ENCODE results near the gene MMD.

Gene MMD

GRCh38 chr17:55354010-55354409 is 67.6 kb downstream of the MMD start:
- no peak overlapping the region for H3K27ac ChIP-seq (ENCODE audit: low read depth, low read length)
- no peaks in the 10 kb centered on the region for H3K36me3 ChIP-seq (ENCODE audit: control insufficient read depth in 1 of 2, insufficient read depth in 2 of 2, low read length in 2 of 2)
- no peaks in the 10 kb centered on the region for H3K4me1 ChIP-seq (ENCODE audit: control insufficient read depth in 1 of 2, insufficient read depth in 2 of 2, low read length in 2 of 2)
- no peak overlapping the region for H3K4me3 ChIP-seq (ENCODE audit: low read depth in 1 of 2, low read length in 2 of 2)
- no peak overlapping the region for H3K9ac ChIP-seq (ENCODE audit: low read depth in 1 of 2, low read length in 2 of 2)
- no peaks in the 10 kb centered on the region for H3K27me3 ChIP-seq (ENCODE audit: control insufficient read depth in 1 of 2, insufficient read depth in 2 of 2, low read length in 2 of 2)
- no peaks in the 10 kb centered on the region for H3K9me3 ChIP-seq (ENCODE audit: control insufficient read depth in 1 of 2, low read length in 2 of 2)

GRCh38 chr17:55351226-55351625 is 70.4 kb downstream of the MMD start:
- H3K36me3 ChIP-seq (ENCODE audit: control insufficient read depth in 1 of 2, insufficient read depth in 2 of 2, low read length in 2 of 2) = no peaks in the 10 kb centered on the region
- no peaks in the 10 kb centered on the region for H3K9me3 ChIP-seq (ENCODE audit: control insufficient read depth in 1 of 2, low read length in 2 of 2)
- H3K4me1 ChIP-seq (ENCODE audit: control insufficient read depth in 1 of 2, insufficient read depth in 2 of 2, low read length in 2 of 2) = no peaks in the 10 kb centered on the region
- no peak overlapping the region for H3K4me3 ChIP-seq (ENCODE audit: low read depth in 1 of 2, low read length in 2 of 2)
- no peaks in the 10 kb centered on the region for H3K27me3 ChIP-seq (ENCODE audit: control insufficient read depth in 1 of 2, insufficient read depth in 2 of 2, low read length in 2 of 2)
- H3K27ac ChIP-seq (ENCODE audit: low read depth, low read length) = no peak overlapping the region
- H3K9ac ChIP-seq (ENCODE audit: low read depth in 1 of 2, low read length in 2 of 2) = no peak overlapping the region

- H3K4me1 ChIP-seq (ENCODE audit: control insufficient read depth in 1 of 2, insufficient read depth in 2 of 2, low read length in 2 of 2) = no peaks in the 10 kb centered on the region
Measured at GRCh38 chr17:55350825-55351205, 70.8 kb downstream of the MMD start.

GRCh38 chr17:55348749-55349354 is 72.8 kb downstream of the MMD start:
- Histone ChIP-seq H3K27ac (ENCODE audit: low read depth, low read length) (no peak overlapping the region), H3K9me3 (ENCODE audit: control insufficient read depth in 1 of 2, low read length in 2 of 2) (no peaks in the 10 kb centered on the region), H3K9ac (ENCODE audit: low read depth in 1 of 2, low read length in 2 of 2) (no peak overlapping the region), H3K4me3 (ENCODE audit: low read depth in 1 of 2, low read length in 2 of 2) (no peak overlapping the region), H3K36me3 (ENCODE audit: control insufficient read depth in 1 of 2, insufficient read depth in 2 of 2, low read length in 2 of 2) (no peaks in the 10 kb centered on the region), H3K27me3 (ENCODE audit: control insufficient read depth in 1 of 2, insufficient read depth in 2 of 2, low read length in 2 of 2) (no peaks in the 10 kb centered on the region), H3K4me1 (ENCODE audit: control insufficient read depth in 1 of 2, insufficient read depth in 2 of 2, low read length in 2 of 2) (no peaks in the 10 kb centered on the region)

More at GRCh38 chr17:55350825-55351205, 70.8 kb downstream of the MMD start:
- no peak overlapping the region for H3K4me3 ChIP-seq (ENCODE audit: low read depth in 1 of 2, low read length in 2 of 2)
- no peaks in the 10 kb centered on the region for H3K36me3 ChIP-seq (ENCODE audit: control insufficient read depth in 1 of 2, insufficient read depth in 2 of 2, low read length in 2 of 2)
- no peaks in the 10 kb centered on the region for H3K27me3 ChIP-seq (ENCODE audit: control insufficient read depth in 1 of 2, insufficient read depth in 2 of 2, low read length in 2 of 2)
- no peaks in the 10 kb centered on the region for H3K9me3 ChIP-seq (ENCODE audit: control insufficient read depth in 1 of 2, low read length in 2 of 2)
- no peak overlapping the region for H3K27ac ChIP-seq (ENCODE audit: low read depth, low read length)
- H3K9ac ChIP-seq (ENCODE audit: low read depth in 1 of 2, low read length in 2 of 2) = no peak overlapping the region

GRCh38 chr17:55347341-55347740 is 74.3 kb downstream of the MMD start:
- no peak overlapping the region for H3K27ac ChIP-seq (ENCODE audit: low read depth, low read length)
- no peak overlapping the region for H3K9ac ChIP-seq (ENCODE audit: low read depth in 1 of 2, low read length in 2 of 2)
- no peaks in the 10 kb centered on the region for H3K9me3 ChIP-seq (ENCODE audit: control insufficient read depth in 1 of 2, low read length in 2 of 2)
- no peaks in the 10 kb centered on the region for H3K27me3 ChIP-seq (ENCODE audit: control insufficient read depth in 1 of 2, insufficient read depth in 2 of 2, low read length in 2 of 2)
- no peaks in the 10 kb centered on the region for H3K4me1 ChIP-seq (ENCODE audit: control insufficient read depth in 1 of 2, insufficient read depth in 2 of 2, low read length in 2 of 2)
- no peaks in the 10 kb centered on the region for H3K36me3 ChIP-seq (ENCODE audit: control insufficient read depth in 1 of 2, insufficient read depth in 2 of 2, low read length in 2 of 2)
- H3K4me3 ChIP-seq (ENCODE audit: low read depth in 1 of 2, low read length in 2 of 2) = no peak overlapping the region

GRCh38 chr17:55346658-55347057 is 75.0 kb downstream of the MMD start:
- H3K9ac ChIP-seq (ENCODE audit: low read depth in 1 of 2, low read length in 2 of 2) = no peak overlapping the region

GRCh38 chr17:55345132-55345531 is 76.5 kb downstream of the MMD start:
- H3K9ac ChIP-seq (ENCODE audit: low read depth in 1 of 2, low read length in 2 of 2) = no peak overlapping the region
- H3K4me1 ChIP-seq (ENCODE audit: control insufficient read depth in 1 of 2, insufficient read depth in 2 of 2, low read length in 2 of 2) = no peaks in the 10 kb centered on the region

More at GRCh38 chr17:55346658-55347057, 75.0 kb downstream of the MMD start:
- Histone ChIP-seq H3K36me3 (ENCODE audit: control insufficient read depth in 1 of 2, insufficient read depth in 2 of 2, low read length in 2 of 2) (no peaks in the 10 kb centered on the region), H3K27me3 (ENCODE audit: control insufficient read depth in 1 of 2, insufficient read depth in 2 of 2, low read length in 2 of 2) (no peaks in the 10 kb centered on the region), H3K27ac (ENCODE audit: low read depth, low read length) (no peak overlapping the region), H3K4me3 (ENCODE audit: low read depth in 1 of 2, low read length in 2 of 2) (no peak overlapping the region), H3K9me3 (ENCODE audit: control insufficient read depth in 1 of 2, low read length in 2 of 2) (no peaks in the 10 kb centered on the region), H3K4me1 (ENCODE audit: control insufficient read depth in 1 of 2, insufficient read depth in 2 of 2, low read length in 2 of 2) (no peaks in the 10 kb centered on the region)

GRCh38 chr17:55344514-55344997 is 77.1 kb downstream of the MMD start:
- Histone ChIP-seq H3K4me3 (ENCODE audit: low read depth in 1 of 2, low read length in 2 of 2) (no peak overlapping the region), H3K9me3 (ENCODE audit: control insufficient read depth in 1 of 2, low read length in 2 of 2) (no peaks in the 10 kb centered on the region), H3K36me3 (ENCODE audit: control insufficient read depth in 1 of 2, insufficient read depth in 2 of 2, low read length in 2 of 2) (no peaks in the 10 kb centered on the region), H3K9ac (ENCODE audit: low read depth in 1 of 2, low read length in 2 of 2) (no peak overlapping the region), H3K27me3 (ENCODE audit: control insufficient read depth in 1 of 2, insufficient read depth in 2 of 2, low read length in 2 of 2) (no peaks in the 10 kb centered on the region), H3K4me1 (ENCODE audit: control insufficient read depth in 1 of 2, insufficient read depth in 2 of 2, low read length in 2 of 2) (no peaks in the 10 kb centered on the region), H3K27ac (ENCODE audit: low read depth, low read length) (no peak overlapping the region)

More at GRCh38 chr17:55345132-55345531, 76.5 kb downstream of the MMD start:
- Histone ChIP-seq H3K27me3 (ENCODE audit: control insufficient read depth in 1 of 2, insufficient read depth in 2 of 2, low read length in 2 of 2) (no peaks in the 10 kb centered on the region), H3K9me3 (ENCODE audit: control insufficient read depth in 1 of 2, low read length in 2 of 2) (no peaks in the 10 kb centered on the region), H3K36me3 (ENCODE audit: control insufficient read depth in 1 of 2, insufficient read depth in 2 of 2, low read length in 2 of 2) (no peaks in the 10 kb centered on the region), H3K4me3 (ENCODE audit: low read depth in 1 of 2, low read length in 2 of 2) (no peak overlapping the region), H3K27ac (ENCODE audit: low read depth, low read length) (no peak overlapping the region)

GRCh38 chr17:55343900-55344513 is 77.6 kb downstream of the MMD start:
- Histone ChIP-seq H3K4me1 (ENCODE audit: control insufficient read depth in 1 of 2, insufficient read depth in 2 of 2, low read length in 2 of 2) (no peaks in the 10 kb centered on the region), H3K27me3 (ENCODE audit: control insufficient read depth in 1 of 2, insufficient read depth in 2 of 2, low read length in 2 of 2) (no peaks in the 10 kb centered on the region), H3K4me3 (ENCODE audit: low read depth in 1 of 2, low read length in 2 of 2) (no peak overlapping the region), H3K9me3 (ENCODE audit: control insufficient read depth in 1 of 2, low read length in 2 of 2) (no peaks in the 10 kb centered on the region), H3K9ac (ENCODE audit: low read depth in 1 of 2, low read length in 2 of 2) (no peak overlapping the region), H3K36me3 (ENCODE audit: control insufficient read depth in 1 of 2, insufficient read depth in 2 of 2, low read length in 2 of 2) (no peaks in the 10 kb centered on the region), H3K27ac (ENCODE audit: low read depth, low read length) (no peak overlapping the region)

- no peak overlapping the region for H3K9ac ChIP-seq (ENCODE audit: low read depth in 1 of 2, low read length in 2 of 2)
- H3K9me3 ChIP-seq (ENCODE audit: control insufficient read depth in 1 of 2, low read length in 2 of 2) = no peaks in the 10 kb centered on the region
- no peaks in the 10 kb centered on the region for H3K36me3 ChIP-seq (ENCODE audit: control insufficient read depth in 1 of 2, insufficient read depth in 2 of 2, low read length in 2 of 2)
- no peaks in the 10 kb centered on the region for H3K27me3 ChIP-seq (ENCODE audit: control insufficient read depth in 1 of 2, insufficient read depth in 2 of 2, low read length in 2 of 2)
- H3K27ac ChIP-seq (ENCODE audit: low read depth, low read length) = no peak overlapping the region
- H3K4me3 ChIP-seq (ENCODE audit: low read depth in 1 of 2, low read length in 2 of 2) = no peak overlapping the region
- H3K4me1 ChIP-seq (ENCODE audit: control insufficient read depth in 1 of 2, insufficient read depth in 2 of 2, low read length in 2 of 2) = no peaks in the 10 kb centered on the region
Measured at GRCh38 chr17:55342800-55343585, 78.6 kb downstream of the MMD start.

Measured in duodenal mucosa (tissue), 2 donors.